GM19328 (cell line): ENCODE results near the gene ASXL2.
"Not testable (repeated sequence)": the region's sequence is repeated elsewhere in the genome, so short reads cannot be mapped to it uniquely, and the experiment has no call there.

Source experiments
- ATAC-seq: cut with Tn5 transposase; IDR thresholded peaks from one replicate; pipeline ENCODE4 v1.9.1; 2021; ENCODE audit warnings: mild to moderate bottlenecking, moderate library complexity; ENCODE audit not compliant: unreplicated experiment

ASXL2 gene

GRCh38 chr2:25838152-25838756 lies 40.0 kb downstream of the ASXL2 start:
- no peak for ATAC-seq

GRCh38 chr2:25835906-25836305 lies 42.4 kb downstream of the ASXL2 start:
- ATAC-seq, result no peak

DNA sequence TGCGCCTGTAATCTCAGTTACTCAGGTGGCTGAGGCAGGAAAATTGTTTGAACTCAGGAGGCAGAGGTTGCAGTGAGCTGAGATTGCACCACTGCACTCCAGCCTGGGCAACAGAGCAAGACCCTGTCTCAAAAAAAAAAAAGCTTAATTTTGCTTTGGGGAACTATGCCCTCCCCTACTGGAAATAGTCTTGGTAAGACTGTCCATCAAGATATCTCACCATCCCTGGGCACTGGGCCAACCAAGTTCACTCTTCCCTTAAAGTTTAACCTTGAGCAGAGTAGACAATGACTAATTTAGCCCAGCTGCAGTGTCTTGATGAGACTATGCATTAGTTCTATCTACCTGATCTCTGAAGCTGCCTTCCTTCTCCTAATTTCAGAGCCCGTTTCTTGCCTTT lies 44.7 kb downstream of the ASXL2 start:
- no peak for ATAC-seq

- ATAC-seq, result no peak
These were observed 45.4 kb downstream of the ASXL2 start for GRCh38 chr2:25832897-25833296.

GRCh38 chr2:25831746-25832449 lies 46.4 kb downstream of the ASXL2 start:
- ATAC-seq, result no peak

GRCh38 chr2:25829828-25830227 lies 48.5 kb downstream of the ASXL2 start:
- no peak for ATAC-seq

GRCh38 chr2:25829377-25829704 lies 48.9 kb downstream of the ASXL2 start:
- ATAC-seq, result no peak

DNA sequence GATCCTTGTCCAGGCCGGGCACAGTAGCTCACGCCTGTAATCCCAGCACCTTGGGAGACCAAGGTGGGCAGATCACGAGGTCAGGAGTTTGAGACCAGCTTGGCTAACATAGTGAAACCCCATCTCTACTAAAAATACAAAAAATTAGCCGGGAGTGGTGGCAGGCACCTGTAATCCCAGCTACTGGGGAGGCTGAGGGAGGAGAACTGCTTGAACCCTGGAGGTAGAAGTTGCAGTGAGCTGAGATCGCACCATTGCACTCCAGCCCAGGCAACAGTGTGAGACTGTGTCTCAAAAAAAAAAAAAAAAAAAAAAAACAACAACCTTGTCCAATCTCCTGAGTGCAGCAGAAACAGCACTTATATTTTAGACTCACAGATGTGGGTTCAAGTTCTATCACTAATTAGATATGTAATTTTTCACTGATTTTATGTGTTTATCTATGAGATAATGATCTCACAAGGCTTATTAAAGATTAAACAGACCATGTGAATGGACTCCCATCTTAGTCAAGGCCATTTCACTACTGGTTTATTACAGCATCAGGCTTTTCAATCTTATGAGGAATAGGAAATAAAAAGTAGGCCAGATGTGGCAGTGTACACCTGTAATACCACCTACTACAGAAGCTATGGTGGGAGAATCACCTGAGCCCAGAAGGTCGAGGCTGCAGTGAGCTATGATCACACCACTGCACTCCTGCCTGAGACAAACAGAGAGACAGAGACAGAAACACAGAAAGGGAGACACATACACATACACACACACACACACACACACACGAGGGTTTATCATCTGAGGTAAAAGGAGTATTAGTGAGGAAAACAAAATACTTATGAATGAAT lies 49.5 kb downstream of the ASXL2 start:
- not testable (repeated sequence) for ATAC-seq

GRCh38 chr2:25825238-25825637 lies 53.0 kb downstream of the ASXL2 start:
- ATAC-seq, result no peak

- no peak for ATAC-seq
These were observed 53.6 kb downstream of the ASXL2 start for GRCh38 chr2:25824718-25825117.

DNA sequence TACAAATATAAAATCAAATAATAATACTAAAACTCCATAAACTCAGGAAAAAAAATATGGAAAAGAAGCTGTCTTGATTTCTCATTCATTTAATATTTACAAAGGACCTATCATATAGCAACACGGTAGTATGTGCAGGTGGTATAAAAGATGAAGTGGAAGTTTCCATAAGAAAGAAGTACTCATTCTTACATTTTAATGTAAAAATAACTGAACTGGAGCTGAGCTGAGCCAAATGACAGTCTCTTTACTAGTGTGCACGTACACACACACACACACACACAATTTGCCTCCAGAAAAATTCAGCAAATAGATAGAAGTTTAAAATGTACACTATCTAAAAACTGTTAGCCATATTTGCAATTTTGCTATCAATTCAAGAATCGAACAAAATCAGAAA lies 54.1 kb downstream of the ASXL2 start:
- no peak for ATAC-seq

- ATAC-seq, result no peak
These were observed 55.8 kb downstream of the ASXL2 start for GRCh38 chr2:25822190-25823117.

GRCh38 chr2:25821225-25822056 lies 56.8 kb downstream of the ASXL2 start:
- no peak for ATAC-seq

GRCh38 chr2:25819597-25820039 lies 58.7 kb downstream of the ASXL2 start:
- ATAC-seq, result no peak

- no peak for ATAC-seq
These were observed 60.7 kb downstream of the ASXL2 start for GRCh38 chr2:25817630-25818029.

DNA sequence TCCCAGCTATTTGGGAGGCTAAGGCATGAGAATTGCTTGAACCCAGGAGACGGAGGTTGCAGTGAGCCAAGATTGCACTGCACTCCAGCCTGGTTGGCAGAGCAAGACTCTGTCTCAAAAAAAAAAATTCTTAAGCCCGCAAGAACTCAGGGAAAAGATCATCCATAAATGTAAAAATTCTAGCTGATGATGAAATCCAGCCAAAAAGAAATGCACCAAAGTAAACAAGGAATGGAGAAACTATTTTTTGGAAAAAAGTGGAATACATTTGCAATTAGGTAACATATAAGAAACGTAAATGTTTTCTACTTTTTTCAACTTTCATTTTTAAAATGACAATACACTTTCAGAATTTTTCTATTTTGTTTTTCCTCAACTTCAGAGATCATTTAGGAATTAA lies 61.3 kb downstream of the ASXL2 start:
- ATAC-seq, result no peak

GRCh38 chr2:25816249-25816648 lies 62.0 kb downstream of the ASXL2 start:
- ATAC-seq, result no peak

GRCh38 chr2:25814681-25815080 lies 63.6 kb downstream of the ASXL2 start:
- no peak for ATAC-seq

DNA sequence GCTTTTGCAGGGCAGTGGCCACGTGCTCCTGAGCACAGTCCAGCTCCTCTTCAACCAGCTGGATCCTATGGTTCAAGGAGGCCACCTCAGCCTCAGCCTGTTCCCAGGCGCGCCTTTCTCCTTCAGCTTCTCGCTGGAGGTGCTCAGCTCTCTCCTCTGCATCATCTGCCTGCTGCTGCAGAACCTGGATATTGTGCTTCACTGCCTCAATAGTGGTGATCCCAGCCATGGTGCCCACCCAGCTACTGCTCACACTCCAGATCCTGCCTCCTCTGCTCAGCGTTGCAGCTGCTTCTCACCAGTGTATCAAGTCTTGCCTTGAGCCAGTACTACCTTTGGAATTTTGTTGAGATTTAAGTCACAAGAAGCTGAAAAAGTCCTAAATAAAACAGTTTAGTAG lies 67.9 kb downstream of the ASXL2 start:
- ATAC-seq, result no peak

DNA sequence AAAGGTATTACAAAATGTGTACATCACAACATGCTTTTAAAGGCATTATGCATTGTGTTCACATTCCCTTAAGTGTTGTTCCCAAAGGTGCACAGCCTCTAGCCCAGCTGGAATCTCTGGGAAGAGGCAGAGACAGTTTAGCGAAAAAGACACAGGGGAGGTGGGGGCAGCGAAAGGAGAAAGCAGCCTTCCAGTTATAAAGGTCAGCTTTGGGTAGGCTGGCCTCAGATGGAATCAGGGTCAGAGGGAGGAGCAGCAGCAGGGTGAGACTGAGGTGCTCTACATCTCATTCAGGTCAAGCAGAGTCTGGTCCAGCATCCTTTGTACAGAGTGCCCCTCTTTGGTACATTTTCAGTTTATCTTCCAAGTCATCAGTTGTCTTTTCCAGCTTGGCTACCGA lies 68.6 kb downstream of the ASXL2 start:
- ATAC-seq, result no peak
